ENCODE results near the gene LSM12. TPM values are rescaled to one million over a fixed set of nuclear protein-coding genes. Genes with fewer than 3 reads are reported as not detected.
"Not testable (repeated sequence)": the region's sequence is repeated elsewhere in the genome, so short reads cannot be mapped to it uniquely, and the experiment has no call there.

The LSM12 gene
- total RNA-seq, 1 experiment from 2014 or later, result 49.8 TPM

DNA sequence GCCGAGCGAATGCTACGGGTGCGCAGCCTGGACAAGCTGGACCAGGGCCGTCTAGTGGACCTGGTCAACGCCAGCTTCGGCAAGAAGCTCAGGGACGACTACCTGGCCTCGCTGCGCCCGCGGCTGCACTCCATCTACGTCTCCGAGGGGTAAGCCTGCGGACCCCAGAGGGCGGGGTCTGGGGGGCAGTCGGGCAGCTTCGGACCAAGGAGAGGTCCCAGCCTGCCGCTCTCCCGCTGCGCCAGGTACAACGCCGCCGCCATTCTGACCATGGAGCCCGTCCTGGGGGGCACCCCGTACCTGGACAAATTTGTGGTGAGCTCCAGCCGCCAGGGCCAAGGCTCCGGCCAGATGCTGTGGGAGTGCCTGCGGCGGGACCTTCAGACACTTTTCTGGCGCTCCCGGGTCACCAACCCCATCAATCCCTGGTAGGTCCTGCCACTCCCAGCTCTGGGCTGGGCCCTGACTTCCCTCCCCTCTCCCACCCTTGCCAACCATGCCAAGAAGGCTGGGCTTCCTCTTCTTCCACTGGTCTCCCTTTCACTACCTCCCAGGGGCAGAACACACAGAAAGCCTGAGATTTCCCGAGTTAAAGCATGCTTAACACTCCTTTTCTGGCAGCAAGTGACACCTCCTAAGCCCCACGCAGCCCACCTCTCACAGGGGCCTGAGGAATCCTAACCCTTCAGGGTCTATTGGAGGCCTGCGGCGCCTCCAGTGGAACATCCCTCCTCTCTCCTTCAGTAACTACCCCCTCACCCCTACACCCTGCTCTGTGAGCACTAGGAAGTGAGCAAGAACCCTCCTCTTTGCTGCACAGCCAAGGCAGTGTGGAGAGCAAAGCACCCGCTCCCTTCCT is 58.9 kb downstream of the LSM12 start:
- peak; percentile 40 for DNase-seq (ENCODE audit: low spot score)

- DNase-seq (ENCODE audit: low spot score), result peak; percentile 95
These were observed 59.7 kb downstream of the LSM12 start for GRCh38 chr17:44006598-44007345.

- no peak for DNase-seq (ENCODE audit: low spot score)
These were observed 60.2 kb downstream of the LSM12 start for GRCh38 chr17:44006272-44006597.

GRCh38 chr17:44005527-44006271 is 60.8 kb downstream of the LSM12 start:
- DNase-seq (ENCODE audit: low spot score), result no peak

GRCh38 chr17:44004761-44005526 is 61.5 kb downstream of the LSM12 start:
- DNase-seq (ENCODE audit: low spot score), result no peak

GRCh38 chr17:44004077-44004760 is 62.3 kb downstream of the LSM12 start, which contains the start of gene NAGS:
NAGS (plus strand) TSS chr17:44004622; CDS start chr17:44004664, 42 bp downstream.
- no peak for DNase-seq (ENCODE audit: low spot score)

DNA sequence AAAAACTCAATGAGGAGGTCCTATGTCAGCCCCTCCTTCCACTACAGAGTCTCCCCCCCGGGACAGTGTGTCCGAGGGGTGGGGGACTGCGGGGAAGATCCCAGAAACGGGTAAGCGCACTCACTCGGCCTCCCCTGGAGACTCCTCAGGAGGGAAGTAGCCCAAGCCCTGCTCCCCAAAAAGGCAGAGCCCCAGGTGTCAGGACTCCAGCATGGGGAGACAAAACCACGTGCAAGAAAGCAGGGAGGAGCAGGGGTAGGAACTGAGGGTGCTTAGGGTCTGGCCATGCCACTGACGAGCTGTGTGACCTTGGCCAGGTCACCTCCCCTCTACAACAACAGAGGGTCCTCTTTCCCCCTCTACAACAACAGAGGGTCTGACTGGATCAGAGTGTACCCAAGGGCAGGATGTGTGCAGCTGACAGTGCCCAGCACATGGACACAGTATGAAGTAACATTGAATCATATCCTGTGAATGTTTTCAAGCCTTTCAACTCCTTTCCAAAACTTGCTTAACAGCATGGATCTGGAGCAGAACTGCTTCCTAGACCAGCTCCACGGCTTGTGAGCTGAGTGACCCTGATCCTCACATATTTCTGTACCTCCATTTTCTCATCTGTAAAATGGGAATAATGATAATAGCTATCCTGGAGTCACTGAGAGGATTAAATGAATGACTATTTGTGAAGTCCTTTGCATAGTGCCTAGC is 64.2 kb downstream of the LSM12 start:
- peak; percentile 59 for DNase-seq (ENCODE audit: low spot score)

- DNase-seq (ENCODE audit: low spot score), result no peak
These were observed 65.0 kb downstream of the LSM12 start for GRCh38 chr17:44001461-44001920.

DNA sequence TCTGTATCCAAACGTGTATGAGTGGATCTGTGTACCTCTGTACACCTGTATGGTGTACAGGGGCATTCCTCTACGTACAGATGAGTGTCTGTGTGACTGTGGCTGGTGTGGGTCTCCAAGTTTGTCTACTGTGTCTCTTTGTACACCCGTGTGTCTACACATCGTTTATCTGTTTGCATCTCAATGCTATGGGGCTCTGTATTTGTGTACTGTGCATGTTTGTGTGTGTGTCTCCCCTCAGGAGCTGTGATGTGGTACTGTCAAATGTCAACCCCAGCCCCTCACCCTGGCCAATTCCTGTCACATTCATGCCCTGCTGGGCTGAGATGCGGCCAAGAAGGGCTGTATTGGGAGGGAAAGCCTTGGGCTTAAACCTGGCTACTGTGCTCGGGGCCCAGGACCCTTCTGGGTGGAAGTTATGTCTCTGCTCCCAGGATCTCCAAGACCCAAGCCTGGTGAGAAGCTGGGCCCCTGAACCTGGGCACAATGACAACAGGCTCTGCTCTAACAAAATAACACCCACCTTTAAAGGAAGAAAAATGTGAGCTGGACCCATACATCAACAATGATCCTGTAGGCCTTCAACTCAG is 65.5 kb downstream of the LSM12 start:
- DNase-seq (ENCODE audit: low spot score), result no peak

DNA sequence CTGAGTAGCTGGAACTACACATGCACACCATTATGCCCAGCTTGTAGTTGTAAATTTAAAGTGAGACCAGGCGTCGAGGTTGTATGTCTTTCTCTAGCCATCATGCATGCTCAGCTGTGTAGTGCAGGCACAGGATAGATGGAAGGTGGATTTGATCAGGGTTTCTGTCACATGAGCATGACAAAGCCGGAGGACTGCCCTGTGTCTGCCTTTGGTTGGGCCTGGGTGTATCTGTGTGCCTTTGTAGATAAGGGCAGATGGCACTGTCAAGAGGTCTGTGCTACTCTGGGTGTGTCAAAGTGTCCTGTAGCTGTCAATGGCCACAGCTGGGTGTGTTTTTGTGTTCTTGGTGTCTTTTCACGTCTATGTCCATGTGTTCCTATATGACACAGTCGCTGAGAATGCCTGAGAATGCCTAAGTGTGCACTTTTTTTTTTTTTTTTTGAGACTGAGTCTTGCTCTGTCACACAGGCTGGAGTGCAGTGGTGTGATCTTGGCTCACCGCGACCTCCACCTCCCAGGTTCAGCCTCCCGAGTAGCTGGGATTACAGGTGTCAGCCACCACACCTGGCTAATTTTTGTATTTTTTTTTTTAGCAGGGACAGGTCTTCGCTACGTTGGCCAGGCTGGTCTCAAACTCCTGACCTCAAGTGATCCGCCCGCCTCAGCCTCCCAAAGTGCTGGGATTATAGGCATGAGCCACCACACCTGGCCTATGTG is 66.2 kb downstream of the LSM12 start:
- no peak for DNase-seq (ENCODE audit: low spot score)

DNA sequence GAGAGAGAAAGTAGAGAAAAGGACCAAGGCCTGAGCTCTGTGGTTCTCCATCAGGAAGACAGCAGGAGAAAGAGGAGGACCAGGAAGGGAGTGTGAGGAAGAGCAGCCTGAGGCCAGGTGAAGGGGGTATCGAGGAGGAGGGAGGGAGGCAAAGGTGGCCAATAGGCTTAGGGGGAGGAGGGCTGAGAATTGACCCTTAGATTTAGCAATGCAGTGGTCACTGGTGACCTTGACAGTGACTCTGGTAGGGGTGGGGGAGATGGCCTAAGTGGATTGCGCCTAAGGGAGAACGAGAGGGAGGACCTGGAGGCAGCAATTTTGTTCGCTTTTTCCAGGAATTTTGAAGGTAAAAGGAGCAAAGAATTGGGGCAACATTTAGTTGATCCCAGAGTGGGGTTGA is 67.4 kb downstream of the LSM12 start:
- DNase-seq (ENCODE audit: low spot score), result no peak

- DNase-seq (ENCODE audit: low spot score), result peak; percentile 54
These were observed 67.9 kb downstream of the LSM12 start for GRCh38 chr17:43998552-43998951.

DNA sequence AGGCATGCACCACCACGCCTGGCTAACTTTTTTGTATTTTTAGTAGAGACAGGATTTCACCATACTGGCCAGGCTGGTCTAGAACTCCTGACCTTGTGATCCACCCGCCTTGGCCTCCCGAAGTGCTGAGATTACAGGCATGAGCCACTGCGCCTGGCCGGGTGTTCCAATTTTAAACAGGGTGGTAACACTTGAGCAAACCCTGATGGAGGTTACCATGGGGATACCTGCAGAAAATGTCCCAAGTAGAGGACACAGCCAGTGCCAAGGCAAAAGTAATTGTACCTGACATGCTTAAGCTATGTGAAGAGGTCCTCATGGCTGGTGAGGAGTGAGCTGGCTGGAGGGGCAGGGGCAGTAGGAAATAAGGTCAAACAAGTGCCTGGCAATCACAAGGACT is 69.3 kb downstream of the LSM12 start:
- DNase-seq (ENCODE audit: low spot score), result not testable (repeated sequence)

DNA sequence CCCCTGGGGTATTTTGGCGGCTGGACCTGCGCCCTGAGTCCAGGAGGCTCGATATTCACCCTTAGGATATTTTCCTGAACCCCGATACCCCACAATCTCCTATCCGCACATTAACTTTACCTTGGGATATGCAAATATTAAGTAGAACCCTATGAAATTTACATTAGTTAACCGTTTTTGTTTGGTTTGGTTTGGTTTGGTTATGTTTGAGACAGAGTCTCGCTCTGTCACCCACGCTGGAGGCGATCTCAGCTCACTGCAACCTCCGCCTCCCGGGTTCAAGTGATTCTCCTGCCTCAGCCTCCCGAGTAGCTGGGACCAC is 71.4 kb downstream of the LSM12 start:
- DNase-seq (ENCODE audit: low spot score), result no peak

- peak; percentile 45 for DNase-seq (ENCODE audit: low spot score)
These were observed 72.0 kb downstream of the LSM12 start for GRCh38 chr17:43994272-43995149.

- DNase-seq (ENCODE audit: low spot score), result no peak
These were observed 73.8 kb downstream of the LSM12 start for GRCh38 chr17:43992641-43993040.

- DNase-seq (ENCODE audit: low spot score), result no peak
These were observed 78.2 kb downstream of the LSM12 start for GRCh38 chr17:43988301-43988700.
